Sigmoid colon (tissue), 3 donors: Measurements from ENCODE around the gene FBXW5.

Experiments
- CTCF ChIP-seq, 4 experiments: fragments of 450-650 bp in 3 of 4; fragments of 200-600 bp in 1 of 4; IDR thresholded peaks; one replicate each; pipeline ENCODE4 v1.5.1; 2016 to 2019; ENCODE audit warnings: antibody characterized with exemption in 4 of 4, mild to moderate bottlenecking in 3 of 4, moderate library complexity in 2 of 4
- POLR2A ChIP-seq, 2 donors: fragments of 450-650 bp; IDR thresholded peaks; one replicate each; pipeline ENCODE4 v1.6.1; 2016; ENCODE audit warnings: antibody characterized with exemption in 2 of 2, mild to moderate bottlenecking in 2 of 2, moderate library complexity in 2 of 2

DNA sequence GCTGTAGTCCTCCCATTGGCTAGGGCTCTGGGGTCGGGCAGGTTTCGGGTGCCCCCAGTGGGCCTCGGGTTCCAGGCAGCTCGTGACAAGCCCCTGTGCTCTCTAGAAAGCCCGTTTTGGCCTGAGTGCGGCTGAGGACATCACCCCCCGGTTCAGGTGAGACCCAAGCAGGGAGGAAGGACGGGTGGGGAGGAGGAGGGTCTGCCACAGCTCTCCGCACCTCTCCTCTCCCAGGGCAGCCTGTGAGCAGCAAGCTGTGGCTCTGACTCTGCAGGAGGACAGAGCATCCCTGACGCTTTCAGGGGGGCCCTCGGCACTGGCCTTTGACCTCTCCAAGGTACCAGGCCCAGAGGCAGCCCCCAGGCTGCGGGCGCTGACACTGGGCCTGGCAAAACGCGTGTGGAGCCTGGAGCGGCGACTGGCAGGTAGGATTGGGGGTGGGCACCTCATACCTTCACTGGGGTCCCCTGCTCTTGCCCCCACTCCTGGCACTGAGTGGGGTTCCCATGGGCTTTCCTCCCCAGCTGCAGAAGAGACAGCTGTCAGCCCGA, 48.4 kb upstream of the FBXW5 start:
- TF ChIP-seq CTCF (IDR thresholded peaks at IDR 0.05) (no peak), POLR2A (IDR thresholded peaks at IDR 0.05) (no peak)
